Prostate gland (tissue), 2 donors: ENCODE results near the gene BMP8B.

Experiments used
- CTCF ChIP-seq, 4 experiments: fragments of 200-600 bp in 2 of 4; fragments of 450-650 bp in 2 of 4; sonication (generic) in 2 of 4; IDR thresholded peaks; 1 replicate in 3 of 4; 2 replicates in 1 of 4; pipeline ENCODE4 v1.5.1; 2016 to 2019; ENCODE audit warnings: antibody characterized with exemption in 4 of 4, mild to moderate bottlenecking in 2 of 4, moderate library complexity in 2 of 4
- POLR2A ChIP-seq: fragments of 450-650 bp; IDR thresholded peaks from one replicate; pipeline ENCODE4 v1.6.1; 2016; ENCODE audit warnings: antibody characterized with exemption, mild to moderate bottlenecking
- POLR2AphosphoS5 ChIP-seq: sonication (generic); formaldehyde crosslinking; IDR thresholded peaks from one replicate; pipeline ENCODE4 v1.6.1; 2017; ENCODE audit warnings: antibody characterized with exemption

GRCh38 chr1:39713557-39713956 lies 75.1 kb downstream of the BMP8B start:
- TF ChIP-seq POLR2A: no peak
- TF ChIP-seq CTCF (IDR thresholded peaks at IDR 0.05): no peak
- no peak for TF ChIP-seq POLR2AphosphoS5
